OCI-LY7 (cell line): ENCODE results near the gene IGSF10. TPM values are rescaled to one million over a fixed set of nuclear protein-coding genes. Genes with fewer than 3 reads are reported as not detected.

Experiments
- BruUV-seq: library from RNA; stranded (reverse); fragments of 400-500 nt; replicated peaks from 2 replicates; lab custom pipeline; 2021; lab: Mats Ljungman, UMichigan
- CTCF ChIA-PET: fragments of 300-600 bp; sonication (Branson Sonifier 250); formaldehyde crosslinking; loops from one replicate; lab custom pipeline; 2022; ENCODE audit warnings: antibody characterized with exemption; ENCODE audit not compliant: unreplicated experiment; lab: Charles Lee
- POLR2A ChIA-PET: fragments of 300-600 bp; sonication (Branson Sonifier 250); formaldehyde crosslinking; loops from one replicate; lab custom pipeline; 2022; ENCODE audit warnings: antibody characterized with exemption; lab: Charles Lee
- DNase-seq: peaks from one replicate; pipeline ENCODE4 v3.0.0-alpha.2; 2015; ENCODE audit warnings: low spot score
- H2AFZ ChIP-seq: fragments of 200-600 bp; sonication (generic), shearing (Covaris generic); 2 replicates; pipeline ENCODE4 v1.6.1; 2014; ENCODE audit warnings: mild to moderate bottlenecking, antibody characterized with exemption, low read length, moderate library complexity
- H3K27ac ChIP-seq: fragments of 200-600 bp; sonication (generic); 2 replicates; pipeline ENCODE4 v1.5.1; 2014; ENCODE audit warnings: mixed run types, low read depth, mild to moderate bottlenecking, moderate library complexity, low read length, inconsistent platforms; ENCODE audit not compliant: poor library complexity, severe bottlenecking
- H3K36me3 ChIP-seq: fragments of 200-600 bp; sonication (generic); 2 replicates; pipeline ENCODE4 v1.6.1; 2014; ENCODE audit warnings: mild to moderate bottlenecking, antibody characterized with exemption, low read length, moderate library complexity, mixed read lengths; ENCODE audit not compliant: insufficient read depth
- H3K4me1 ChIP-seq: fragments of 200-600 bp; sonication (generic); 2 replicates; pipeline ENCODE4 v1.5.1; 2014; ENCODE audit warnings: mild to moderate bottlenecking, low read length; ENCODE audit not compliant: insufficient read depth, poor library complexity, severe bottlenecking
- H3K4me2 ChIP-seq: fragments of 200-600 bp; sonication (generic); 2 replicates; pipeline ENCODE4 v1.6.1; 2014; ENCODE audit warnings: mild to moderate bottlenecking, low read length
- H3K4me3 ChIP-seq: fragments of 200-600 bp; sonication (generic); 2 replicates; pipeline ENCODE4 v1.5.1; 2014; ENCODE audit warnings: mild to moderate bottlenecking, low read depth, low read length; ENCODE audit not compliant: poor library complexity, severe bottlenecking
- H3K79me2 ChIP-seq: fragments of 200-600 bp; sonication (generic); 2 replicates; pipeline ENCODE4 v1.6.1; 2016; ENCODE audit warnings: low read depth, mild to moderate bottlenecking, low read length, moderate library complexity, mixed read lengths; ENCODE audit not compliant: insufficient read depth
- H3K9me2 ChIP-seq: fragments of 200-600 bp; sonication (generic); 2 replicates; pipeline ENCODE4 v1.6.1; 2016; ENCODE audit warnings: mild to moderate bottlenecking, low read length, mixed read lengths; ENCODE audit not compliant: insufficient read depth
- H3K9me3 ChIP-seq: fragments of 200-600 bp; sonication (generic); 2 replicates; pipeline ENCODE4 v1.6.1; 2014; ENCODE audit warnings: mild to moderate bottlenecking, mixed run types, low read length, mixed read lengths
- H4K20me1 ChIP-seq: fragments of 200-600 bp; sonication (generic); 2 replicates; pipeline ENCODE4 v1.6.1; 2014; ENCODE audit warnings: mild to moderate bottlenecking, antibody characterized with exemption, low read length, moderate library complexity, mixed read lengths; ENCODE audit not compliant: insufficient read depth
- EZH2phosphoT487 ChIP-seq: fragments of 200-600 bp; sonication (generic); IDR thresholded peaks from 2 replicates; pipeline ENCODE4 v1.6.1; 2018; ENCODE audit warnings: low read depth, borderline replicate concordance, mild to moderate bottlenecking, mixed run types, antibody characterized with exemption, low read length, moderate library complexity, mixed read lengths
- intact Hi-C: fragments of 100-400 bp; cut with micrococcal nuclease; formaldehyde crosslinking; loops from one replicate; pipeline ENCODE4 v1.10.0; 2022; ENCODE audit not compliant: unreplicated experiment
- total RNA-seq, 2 experiments: library from RNA; depleted of rRNA in 1 of 2; stranded (reverse); fragments of >200 nt in 1 of 2; shearing (Covaris generic) in 1 of 2; gene quantifications; 2 replicates each; pipeline ENCODE4 v1.2.3, GENCODE V29; 2014 to 2022
- TF ChIP-seq, protein P1 (sequence below): fragments of 200-600 bp; sonication (generic); conservative IDR thresholded peaks from 2 replicates; pipeline ENCODE4 v1.5.1; 2014; ENCODE audit warnings: mild to moderate bottlenecking, antibody characterized with exemption, low read length, moderate library complexity, mixed read lengths

Gene IGSF10
- total RNA-seq, 2 experiments from 2014 or later, result not detected

DNA sequence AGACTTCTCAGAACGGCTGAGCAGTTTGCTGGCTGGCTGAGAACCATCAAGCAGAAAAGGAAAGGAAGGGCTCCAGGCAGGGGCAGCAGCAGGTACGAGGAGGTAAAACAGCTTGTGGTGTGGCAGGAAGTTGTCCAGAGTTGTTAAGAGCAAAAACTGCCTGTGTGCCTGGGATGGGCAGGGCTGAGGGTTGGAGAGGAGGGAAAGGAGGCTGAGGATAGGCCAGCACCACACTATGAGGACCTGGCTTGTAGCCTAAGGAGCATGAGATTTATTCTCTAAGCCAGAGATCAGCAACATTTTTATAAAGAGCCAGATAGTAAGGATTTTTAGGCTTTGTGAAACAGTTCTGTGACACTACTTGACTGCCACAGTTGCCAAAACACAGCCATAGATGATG, 8.0 kb downstream of the IGSF10 start:
- H3K4me1 ChIP-seq, result no peaks in the 10 kb centered on the region
- no TSS peak for BruUV-seq
- no peak overlapping the region for H3K4me3 ChIP-seq
- TF ChIP-seq, protein P1, sequence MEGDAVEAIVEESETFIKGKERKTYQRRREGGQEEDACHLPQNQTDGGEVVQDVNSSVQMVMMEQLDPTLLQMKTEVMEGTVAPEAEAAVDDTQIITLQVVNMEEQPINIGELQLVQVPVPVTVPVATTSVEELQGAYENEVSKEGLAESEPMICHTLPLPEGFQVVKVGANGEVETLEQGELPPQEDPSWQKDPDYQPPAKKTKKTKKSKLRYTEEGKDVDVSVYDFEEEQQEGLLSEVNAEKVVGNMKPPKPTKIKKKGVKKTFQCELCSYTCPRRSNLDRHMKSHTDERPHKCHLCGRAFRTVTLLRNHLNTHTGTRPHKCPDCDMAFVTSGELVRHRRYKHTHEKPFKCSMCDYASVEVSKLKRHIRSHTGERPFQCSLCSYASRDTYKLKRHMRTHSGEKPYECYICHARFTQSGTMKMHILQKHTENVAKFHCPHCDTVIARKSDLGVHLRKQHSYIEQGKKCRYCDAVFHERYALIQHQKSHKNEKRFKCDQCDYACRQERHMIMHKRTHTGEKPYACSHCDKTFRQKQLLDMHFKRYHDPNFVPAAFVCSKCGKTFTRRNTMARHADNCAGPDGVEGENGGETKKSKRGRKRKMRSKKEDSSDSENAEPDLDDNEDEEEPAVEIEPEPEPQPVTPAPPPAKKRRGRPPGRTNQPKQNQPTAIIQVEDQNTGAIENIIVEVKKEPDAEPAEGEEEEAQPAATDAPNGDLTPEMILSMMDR, result no peak
- TF ChIP-seq EZH2phosphoT487, result no peak
- no peak overlapping the region for H2AFZ ChIP-seq
- DNase-seq, result no peak
- intact Hi-C loops, result no loop called here
- H3K9me3 ChIP-seq, result no peaks in the 10 kb centered on the region
- H3K27ac ChIP-seq, result no peak overlapping the region
- no peaks in the 10 kb centered on the region for H3K9me2 ChIP-seq
- CTCF ChIA-PET, result no interaction called here
- no peaks in the 10 kb centered on the region for H3K79me2 ChIP-seq
- no peaks in the 10 kb centered on the region for H3K36me3 ChIP-seq
- POLR2A ChIA-PET, result no interaction called here
- H4K20me1 ChIP-seq, result no peaks in the 10 kb centered on the region
- no peak overlapping the region for H3K4me2 ChIP-seq

DNA sequence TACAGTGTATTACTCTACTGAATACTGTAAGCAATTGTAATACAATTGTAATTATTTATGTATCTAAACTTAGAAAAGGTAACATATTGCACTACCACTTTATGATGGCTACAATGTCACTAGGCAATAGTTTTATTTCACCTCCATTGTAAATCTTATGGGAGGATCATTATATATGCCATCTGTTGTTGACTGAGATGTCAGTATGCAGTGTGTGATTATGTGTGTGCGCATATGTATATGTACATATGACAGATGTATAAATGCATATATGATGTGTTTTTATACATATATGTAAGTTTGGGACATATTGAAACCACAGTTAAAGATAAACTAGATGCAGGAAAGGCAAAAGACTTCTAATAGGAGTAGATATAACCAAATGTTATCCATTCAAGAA, 8.5 kb downstream of the IGSF10 start:
- no peak overlapping the region for H3K4me2 ChIP-seq
- BruUV-seq, result no TSS peak
- intact Hi-C loops, result no loop called here
- no peak overlapping the region for H2AFZ ChIP-seq
- CTCF ChIA-PET, result no interaction called here
- no peaks in the 10 kb centered on the region for H3K9me3 ChIP-seq
- POLR2A ChIA-PET, result no interaction called here
- TF ChIP-seq, protein P1, result no peak
- no peak for TF ChIP-seq EZH2phosphoT487
- H4K20me1 ChIP-seq, result no peaks in the 10 kb centered on the region
- H3K4me1 ChIP-seq, result no peaks in the 10 kb centered on the region
- no peak overlapping the region for H3K4me3 ChIP-seq
- H3K36me3 ChIP-seq, result no peaks in the 10 kb centered on the region
- no peak for DNase-seq
- no peaks in the 10 kb centered on the region for H3K9me2 ChIP-seq
- no peak overlapping the region for H3K27ac ChIP-seq
- H3K79me2 ChIP-seq, result no peaks in the 10 kb centered on the region

DNA sequence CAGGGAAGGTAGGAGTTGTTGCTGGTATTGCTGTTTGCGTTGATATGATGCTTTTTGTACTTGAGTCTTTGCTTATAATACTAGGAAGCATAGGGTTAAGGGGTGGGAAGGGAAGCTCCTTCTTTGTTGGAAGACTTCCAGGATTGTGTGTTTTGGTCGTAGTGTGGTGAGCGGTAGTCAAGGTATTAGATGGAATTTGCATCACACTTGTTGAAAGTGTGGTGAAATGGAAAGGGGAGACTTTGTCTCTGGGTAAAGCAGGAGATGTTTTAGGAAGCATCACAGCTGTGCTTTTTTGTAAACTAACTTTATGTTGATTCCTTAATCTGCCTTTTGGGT, 14.9 kb downstream of the IGSF10 start:
- Histone ChIP-seq H2AFZ (no peak overlapping the region), H3K4me2 (no peak overlapping the region), H3K4me1 (no peaks in the 10 kb centered on the region), H3K27ac (no peak overlapping the region), H3K9me2 (no peaks in the 10 kb centered on the region), H3K36me3 (no peaks in the 10 kb centered on the region), H4K20me1 (no peaks in the 10 kb centered on the region), H3K4me3 (no peak overlapping the region), H3K9me3 (no peaks in the 10 kb centered on the region), H3K79me2 (no peaks in the 10 kb centered on the region)
- no TSS peak for BruUV-seq
- TF ChIP-seq, protein P1, result no peak
- no peak for TF ChIP-seq EZH2phosphoT487
- POLR2A ChIA-PET, result no interaction called here
- DNase-seq, result no peak
- CTCF ChIA-PET, result no interaction called here
- intact Hi-C loops, result no loop called here
